M059J (cell line): ENCODE measurements around the gene SLFNL1. TPM values are rescaled to one million over a fixed set of nuclear protein-coding genes. Genes with fewer than 3 reads are reported as not detected.

Experiments
- total RNA-seq: library from RNA; depleted of rRNA; stranded (reverse); fragments of >200 nt; shearing (Covaris generic); gene quantifications from 2 replicates; pipeline ENCODE4 v1.2.3, GENCODE V29; 2014; rRNA removed

SLFNL1 gene
- total RNA-seq, 1 experiment from 2014 or later: 0.15 TPM

Other genes with a start within 250 kb of the SLFNL1 start
- gene KCNQ4, start 237.9 kb downstream of the SLFNL1 start, total RNA-seq: 0.05 TPM in 1 of 2 replicates, not detected in the other
- gene CITED4, start 159.4 kb downstream of the SLFNL1 start, total RNA-seq: 3.5 and 8.3 TPM in 2 replicates
- 51.6 and 76.0 TPM in 2 replicates for gene CTPS1, start 42.0 kb downstream of the SLFNL1 start, total RNA-seq
- gene SCMH1, start 220.6 kb upstream of the SLFNL1 start, total RNA-seq: 18.8 and 28.8 TPM in 2 replicates